Liver (tissue), 9 donors: ENCODE results near the gene RRM2. TPM values are rescaled to one million over a fixed set of nuclear protein-coding genes. Genes with fewer than 3 reads are reported as not detected.

ENCODE experiments used
- DNase-seq: peaks from one replicate; pipeline ENCODE4 v3.0.0-alpha.2; 2017; ENCODE audit warnings: low spot score
- H3K27ac ChIP-seq, 2 donors: one replicate each; pipeline ENCODE4 v1.7.0; 2013; ENCODE audit warnings: inconsistent platforms in 2 of 2, low read length in 2 of 2, control low read depth in 1 of 2, low read depth in 1 of 2, mild to moderate bottlenecking in 1 of 2
- H3K27me3 ChIP-seq, 4 donors: one replicate each; pipeline versions ENCODE4 v1.6.1 to v1.7.0; 2013; ENCODE audit warnings: low read length in 3 of 4, inconsistent platforms in 1 of 4, mild to moderate bottlenecking in 1 of 4, moderate library complexity in 1 of 4; ENCODE audit not compliant: control insufficient read depth in 4 of 4, insufficient read depth in 4 of 4
- H3K36me3 ChIP-seq, 4 donors: one replicate each; pipeline versions ENCODE4 v1.6.1 to v1.7.0; 2013; ENCODE audit warnings: low read length in 3 of 4, mild to moderate bottlenecking in 3 of 4, low read depth in 1 of 4, moderate library complexity in 1 of 4; ENCODE audit not compliant: control insufficient read depth in 4 of 4, insufficient read depth in 3 of 4
- H3K4me1 ChIP-seq, 4 donors: one replicate each; pipeline versions ENCODE4 v1.6.1 to v1.7.0; 2013; ENCODE audit warnings: low read length in 3 of 4, mild to moderate bottlenecking in 3 of 4, moderate library complexity in 1 of 4; ENCODE audit not compliant: control insufficient read depth in 4 of 4, insufficient read depth in 4 of 4
- H3K4me3 ChIP-seq, 3 donors: one replicate each; pipeline versions ENCODE4 v1.6.1 to v1.7.0; 2013; ENCODE audit warnings: low read length in 3 of 3, control low read depth in 1 of 3, low read depth in 1 of 3, mild to moderate bottlenecking in 1 of 3
- H3K9ac ChIP-seq, 2 donors: one replicate each; pipeline ENCODE4 v1.7.0; 2013; ENCODE audit warnings: low read length in 2 of 2, mild to moderate bottlenecking in 2 of 2, moderate library complexity in 2 of 2, control low read depth in 1 of 2, low read depth in 1 of 2
- H3K9me3 ChIP-seq, 4 donors: one replicate each; pipeline versions ENCODE4 v1.6.1 to v1.7.0; 2013; ENCODE audit warnings: low read length in 3 of 4; ENCODE audit not compliant: control insufficient read depth in 4 of 4
- CTCF ChIP-seq: fragments of 150-350 bp; IDR thresholded peaks from 2 replicates; pipeline ENCODE4 v1.5.1; 2017; ENCODE audit warnings: improper control_type of control experiment, low read depth, low read length; ENCODE audit not compliant: missing input control
- EGR1 ChIP-seq, 2 donors: IDR thresholded peaks; 2 replicates each; pipeline ENCODE4 v1.6.1; 2016 to 2018; ENCODE audit warnings: antibody characterized with exemption in 2 of 2, low read depth in 2 of 2
- FOXA1 ChIP-seq: IDR thresholded peaks from 2 replicates; pipeline ENCODE4 v1.6.1; 2016; ENCODE audit warnings: antibody characterized with exemption
- FOXA2 ChIP-seq: IDR thresholded peaks from 2 replicates; pipeline ENCODE4 v1.6.1; 2016; ENCODE audit warnings: antibody characterized with exemption
- GABPA ChIP-seq, 2 donors: IDR thresholded peaks in 1 of 2; conservative IDR thresholded peaks in 1 of 2; 2 replicates each; pipeline ENCODE4 v1.6.1; 2016; ENCODE audit warnings: antibody characterized with exemption in 2 of 2, mild to moderate bottlenecking in 1 of 2, moderate library complexity in 1 of 2
- HNF4A ChIP-seq, 2 donors: conservative IDR thresholded peaks; 2 replicates each; pipeline ENCODE4 v1.6.1; 2016; ENCODE audit warnings: antibody characterized with exemption in 2 of 2, mild to moderate bottlenecking in 2 of 2
- HNF4G ChIP-seq: IDR thresholded peaks from 2 replicates; pipeline ENCODE4 v1.6.1; 2016; ENCODE audit warnings: antibody characterized with exemption
- JUND ChIP-seq, 2 donors: IDR thresholded peaks; 2 replicates each; pipeline ENCODE4 v1.6.1; 2016; ENCODE audit warnings: antibody characterized with exemption in 2 of 2
- NR2F2 ChIP-seq: IDR thresholded peaks from 2 replicates; pipeline ENCODE4 v1.6.1; 2016; ENCODE audit warnings: antibody characterized with exemption
- RAD21 ChIP-seq, 2 donors: IDR thresholded peaks; 2 replicates each; pipeline ENCODE4 v1.6.1; 2016; ENCODE audit warnings: antibody characterized with exemption in 2 of 2, mild to moderate bottlenecking in 2 of 2
- REST ChIP-seq: IDR thresholded peaks from 2 replicates; pipeline ENCODE4 v1.6.1; 2016; ENCODE audit warnings: antibody characterized with exemption, mild to moderate bottlenecking
- RXRA ChIP-seq, 2 donors: IDR thresholded peaks; 2 replicates each; pipeline ENCODE4 v1.6.1; 2017 to 2018; ENCODE audit warnings: antibody characterized with exemption in 2 of 2, mild to moderate bottlenecking in 1 of 2
- SP1 ChIP-seq: IDR thresholded peaks from 2 replicates; pipeline ENCODE4 v1.6.1; 2018; ENCODE audit warnings: antibody characterized with exemption, mild to moderate bottlenecking
- YY1 ChIP-seq: IDR thresholded peaks from 2 replicates; pipeline ENCODE4 v1.6.1; 2016; ENCODE audit warnings: antibody characterized with exemption, mild to moderate bottlenecking
- WGBS: extraction: QIAGEN DNeasy Blood & Tissue Kit; methylation state at CpG from one replicate; pipeline ENCODE4 v1.1.7; 2013; 5-methylcytosine and 5-hydroxymethylcytosine counted together
- polyA plus RNA-seq, 2 donors: library from polyadenylated mRNA; stranded (reverse) in 1 of 2; unstranded in 1 of 2; fragments of 200-250 nt in 1 of 2; fragments of >200 nt in 1 of 2; fragmentation: Nextera tagmentation in 1 of 2; extraction: Ambion mirVana in 1 of 2; gene quantifications; one replicate each; pipeline versions ENCODE4 v1.2.1 to v1.2.3, GENCODE V29; 2013 to 2015
- total RNA-seq, 2 donors: library from RNA; depleted of rRNA; stranded (reverse); fragments of >200 nt; gene quantifications; one replicate each; pipeline ENCODE4 v1.2.3, GENCODE V29; 2014
- TF ChIP-seq, protein P1 (sequence below): IDR thresholded peaks from 2 replicates; pipeline ENCODE4 v1.6.1; 2016; ENCODE audit warnings: antibody characterized with exemption
- donor health status: healthy.
- donor health status: healthy.
- donor health status: healthy.
- donor health status: healthy.
- donor health status: healthy.

Gene RRM2
- total and polyA plus RNA-seq, 4 donors: 3.9 to 124 (median 18.5) TPM

GRCh38 chr2:10159581-10160131 is 37.1 kb downstream of the RRM2 start:
- Histone ChIP-seq H3K9me3 (no peaks in the 10 kb centered on the region), H3K27ac (no peak overlapping the region), H3K27me3 (no peaks in the 10 kb centered on the region), H3K4me3 (no peak overlapping the region), H3K36me3 (no peaks in the 10 kb centered on the region), H3K4me1 (no peaks in the 10 kb centered on the region), H3K9ac (no peak overlapping the region)
- DNase-seq: no peak
- 75% methylated on average over 11 of the region's 11 CpGs for WGBS
- TF ChIP-seq CTCF (no peak), GABPA (IDR thresholded peaks at IDR 0.05 in 1 of 2, conservative IDR thresholded peaks at IDR 0.05 in 1 of 2) (no peak), RXRA (IDR thresholded peaks at IDR 0.05) (no peak), SP1 (no peak), EGR1 (IDR thresholded peaks at IDR 0.05; ENCODE audit: low read depth in 2 of 2) (no peak), JUND (IDR thresholded peaks at IDR 0.05) (no peak), HNF4G (no peak), FOXA2 (no peak), FOXA1 (no peak), RAD21 (IDR thresholded peaks at IDR 0.05) (no peak), REST (no peak), HNF4A (conservative IDR thresholded peaks at IDR 0.05) (no peak)
- TF ChIP-seq, protein P1, sequence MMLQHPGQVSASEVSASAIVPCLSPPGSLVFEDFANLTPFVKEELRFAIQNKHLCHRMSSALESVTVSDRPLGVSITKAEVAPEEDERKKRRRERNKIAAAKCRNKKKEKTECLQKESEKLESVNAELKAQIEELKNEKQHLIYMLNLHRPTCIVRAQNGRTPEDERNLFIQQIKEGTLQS: no peak

DNA sequence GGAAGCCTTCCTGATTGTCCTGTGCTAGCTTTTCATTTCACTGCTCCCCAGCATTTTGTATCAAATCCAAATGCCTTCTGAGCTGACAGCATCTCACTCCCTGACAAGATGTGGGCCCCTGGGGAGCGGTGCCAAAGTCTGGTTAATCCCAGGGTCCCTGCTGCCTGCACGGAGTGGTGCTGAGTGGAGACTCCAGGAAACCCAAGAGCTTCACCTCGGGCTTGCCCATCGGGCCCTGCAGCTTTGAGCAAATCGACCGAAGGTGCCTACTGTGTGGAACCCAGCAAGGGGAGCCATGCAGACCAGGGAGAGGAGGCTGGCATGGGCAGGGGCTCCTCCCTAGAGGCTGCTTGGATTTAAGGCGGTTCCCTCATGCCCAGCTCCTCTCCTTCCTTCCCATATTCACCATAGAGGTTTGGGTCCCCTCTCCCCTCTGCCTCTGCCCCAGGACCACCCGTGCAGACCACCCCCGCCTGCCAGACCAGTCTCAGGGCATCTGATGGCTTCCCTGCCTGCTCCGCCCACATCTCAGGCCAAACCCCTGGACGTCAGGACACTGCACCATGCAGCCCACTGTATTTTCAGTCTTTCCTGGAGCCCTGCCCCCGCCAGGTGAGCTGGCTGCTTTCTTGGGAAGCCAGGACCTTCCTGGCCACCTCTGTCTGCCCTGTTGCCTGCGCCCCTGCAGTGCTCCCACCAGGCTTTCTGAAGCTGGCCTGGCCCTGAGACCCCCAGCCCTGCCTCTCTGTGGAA is 37.8 kb downstream of the RRM2 start:
- WGBS: 95% methylated on average over 13 of the region's 13 CpGs
- Histone ChIP-seq H3K27me3 (no peaks in the 10 kb centered on the region), H3K9me3 (no peaks in the 10 kb centered on the region), H3K4me3 (no peak overlapping the region), H3K27ac (no peak overlapping the region), H3K36me3 (no peaks in the 10 kb centered on the region), H3K4me1 (no peaks in the 10 kb centered on the region), H3K9ac (no peak overlapping the region)
- no peak for DNase-seq
- TF ChIP-seq YY1: no peak
- no peak for TF ChIP-seq NR2F2
- no peak for TF ChIP-seq FOXA1
- TF ChIP-seq EGR1 (IDR thresholded peaks at IDR 0.05; ENCODE audit: low read depth in 2 of 2): no peak
- no peak for TF ChIP-seq CTCF
- TF ChIP-seq RAD21 (IDR thresholded peaks at IDR 0.05): no peak
- TF ChIP-seq SP1: no peak
- no peak for TF ChIP-seq REST
- TF ChIP-seq FOXA2: no peak
- no peak for TF ChIP-seq JUND (IDR thresholded peaks at IDR 0.05)
